ENCODE data around the gene ITGB1.
A peak's percentile ranks its signal among the peaks of the same experiment; 100 is the strongest.

- TF ChIP-seq AFF4 (CRISPR knock-in tag; IDR thresholded peaks at IDR 0.05; ENCODE audit: borderline replicate concordance) (no peak), RELA (CRISPR knock-in tag; IDR thresholded peaks at IDR 0.05; ENCODE audit: borderline replicate concordance) (no peak), CTCF (IDR thresholded peaks at IDR 0.05) (no peak), IRF2 (CRISPR knock-in tag; IDR thresholded peaks at IDR 0.05; ENCODE audit: borderline replicate concordance, low read depth) (no peak), JAZF1 (CRISPR knock-in tag; IDR thresholded peaks at IDR 0.05) (no peak), USF2 (CRISPR knock-in tag; IDR thresholded peaks at IDR 0.05) (no peak), ZBTB21 (CRISPR knock-in tag; IDR thresholded peaks at IDR 0.05; ENCODE audit: borderline replicate concordance) (no peak), TEAD4 (CRISPR knock-in tag; IDR thresholded peaks at IDR 0.05) (no peak), CBFB (CRISPR knock-in tag; IDR thresholded peaks at IDR 0.05; ENCODE audit: low read depth) (0 out of 2 replicates have a peak, but pooled peaks have one; percentile 54), ATF3 (CRISPR knock-in tag; conservative IDR thresholded peaks at IDR 0.05) (no peak)
Measured at GRCh38 chr10:33005322-33006301, 47.6 kb upstream of the ITGB1 start.

Measured in WTC11 (cell line).